MM.1S (cell line): ENCODE data around the gene NUDT17.

ENCODE experiments used
- EZH2 ChIP-seq: fragments of 300-600 bp; sonication (generic); optimal IDR thresholded peaks from 2 replicates; pipeline ENCODE3; 2017; ENCODE audit warnings: low read depth, mild to moderate bottlenecking, antibody characterized with exemption, low read length, mixed read lengths
- TF ChIP-seq, protein P1 (sequence below): fragments of 300-600 bp; sonication (generic); IDR thresholded peaks from 2 replicates; pipeline ENCODE4 v1.5.1; 2016; ENCODE audit warnings: antibody characterized with exemption, low read length, mixed read lengths

DNA sequence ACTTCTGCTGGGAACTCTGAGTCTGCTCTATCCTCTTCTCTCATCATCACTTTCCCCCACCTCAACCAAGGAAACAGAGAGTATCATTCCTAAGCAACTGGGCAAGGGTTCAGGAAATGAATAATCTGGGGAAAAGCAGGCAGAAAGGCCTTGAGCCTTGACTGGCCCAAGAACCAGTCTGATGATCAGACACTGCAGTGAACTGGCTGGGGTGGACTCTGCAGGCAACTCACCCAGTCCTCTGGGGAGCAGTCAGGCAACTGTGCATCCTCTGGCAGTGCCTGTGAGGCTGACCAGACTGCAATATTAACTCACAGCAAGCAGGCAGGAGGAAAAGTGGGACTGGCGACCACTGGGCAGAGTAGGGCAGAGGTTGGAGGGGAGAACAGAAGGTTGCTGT, 39.2 kb downstream of the NUDT17 start:
- TF ChIP-seq, protein P1, sequence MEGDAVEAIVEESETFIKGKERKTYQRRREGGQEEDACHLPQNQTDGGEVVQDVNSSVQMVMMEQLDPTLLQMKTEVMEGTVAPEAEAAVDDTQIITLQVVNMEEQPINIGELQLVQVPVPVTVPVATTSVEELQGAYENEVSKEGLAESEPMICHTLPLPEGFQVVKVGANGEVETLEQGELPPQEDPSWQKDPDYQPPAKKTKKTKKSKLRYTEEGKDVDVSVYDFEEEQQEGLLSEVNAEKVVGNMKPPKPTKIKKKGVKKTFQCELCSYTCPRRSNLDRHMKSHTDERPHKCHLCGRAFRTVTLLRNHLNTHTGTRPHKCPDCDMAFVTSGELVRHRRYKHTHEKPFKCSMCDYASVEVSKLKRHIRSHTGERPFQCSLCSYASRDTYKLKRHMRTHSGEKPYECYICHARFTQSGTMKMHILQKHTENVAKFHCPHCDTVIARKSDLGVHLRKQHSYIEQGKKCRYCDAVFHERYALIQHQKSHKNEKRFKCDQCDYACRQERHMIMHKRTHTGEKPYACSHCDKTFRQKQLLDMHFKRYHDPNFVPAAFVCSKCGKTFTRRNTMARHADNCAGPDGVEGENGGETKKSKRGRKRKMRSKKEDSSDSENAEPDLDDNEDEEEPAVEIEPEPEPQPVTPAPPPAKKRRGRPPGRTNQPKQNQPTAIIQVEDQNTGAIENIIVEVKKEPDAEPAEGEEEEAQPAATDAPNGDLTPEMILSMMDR = no peak
- TF ChIP-seq EZH2 = no peak
